Measurements from ENCODE around the gene CAPS2.

DNA sequence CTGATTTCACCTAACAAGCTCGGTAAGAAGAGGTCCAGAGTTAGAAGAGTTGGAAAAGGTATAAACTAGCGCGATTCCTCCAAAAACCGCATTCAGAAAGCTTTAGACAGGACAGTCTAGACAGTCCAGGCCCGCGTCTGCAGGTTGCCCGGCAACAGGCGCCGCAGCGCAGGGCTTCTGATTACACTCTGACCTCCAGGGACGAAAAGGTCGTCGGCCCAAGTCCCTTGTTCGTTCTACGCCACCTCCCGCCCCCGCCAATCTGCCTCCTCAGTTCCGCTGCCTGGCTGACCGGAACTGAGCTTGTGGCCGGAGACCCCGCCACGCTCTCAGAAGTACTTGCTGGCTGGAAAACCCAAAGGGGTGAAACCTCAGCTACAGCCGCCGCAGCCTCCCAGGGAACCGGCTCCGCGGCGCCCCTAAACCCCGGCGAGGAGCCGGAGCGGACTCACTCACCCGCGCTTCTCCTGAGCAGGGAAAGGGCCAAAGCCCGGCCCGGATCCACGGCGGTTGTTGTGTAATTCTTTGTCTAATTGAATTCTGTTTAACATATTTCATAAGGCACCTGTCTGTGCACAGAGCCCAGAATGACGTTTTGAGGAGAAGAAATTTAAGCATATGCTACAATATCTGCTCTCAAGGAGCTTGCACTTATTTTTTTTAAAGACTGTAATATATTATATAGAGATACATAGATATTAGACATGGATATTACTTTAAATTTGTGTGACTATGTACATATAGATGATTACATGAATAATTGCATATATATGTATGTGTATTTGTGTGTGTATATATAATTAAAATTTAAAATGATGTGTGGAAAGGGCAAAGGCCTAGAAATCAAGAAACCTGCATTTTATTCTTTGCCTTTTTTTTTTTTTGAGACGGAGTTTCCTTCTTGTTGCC is at the start of gene CAPS2:
- TF ChIP-seq, protein P1, sequence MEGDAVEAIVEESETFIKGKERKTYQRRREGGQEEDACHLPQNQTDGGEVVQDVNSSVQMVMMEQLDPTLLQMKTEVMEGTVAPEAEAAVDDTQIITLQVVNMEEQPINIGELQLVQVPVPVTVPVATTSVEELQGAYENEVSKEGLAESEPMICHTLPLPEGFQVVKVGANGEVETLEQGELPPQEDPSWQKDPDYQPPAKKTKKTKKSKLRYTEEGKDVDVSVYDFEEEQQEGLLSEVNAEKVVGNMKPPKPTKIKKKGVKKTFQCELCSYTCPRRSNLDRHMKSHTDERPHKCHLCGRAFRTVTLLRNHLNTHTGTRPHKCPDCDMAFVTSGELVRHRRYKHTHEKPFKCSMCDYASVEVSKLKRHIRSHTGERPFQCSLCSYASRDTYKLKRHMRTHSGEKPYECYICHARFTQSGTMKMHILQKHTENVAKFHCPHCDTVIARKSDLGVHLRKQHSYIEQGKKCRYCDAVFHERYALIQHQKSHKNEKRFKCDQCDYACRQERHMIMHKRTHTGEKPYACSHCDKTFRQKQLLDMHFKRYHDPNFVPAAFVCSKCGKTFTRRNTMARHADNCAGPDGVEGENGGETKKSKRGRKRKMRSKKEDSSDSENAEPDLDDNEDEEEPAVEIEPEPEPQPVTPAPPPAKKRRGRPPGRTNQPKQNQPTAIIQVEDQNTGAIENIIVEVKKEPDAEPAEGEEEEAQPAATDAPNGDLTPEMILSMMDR (optimal IDR thresholded peaks at IDR 0.05 in 1 of 3, IDR thresholded peaks at IDR 0.05 in 1 of 3, conservative IDR thresholded peaks at IDR 0.05 in 1 of 3; ENCODE audit: extremely low read depth in 1 of 3, insufficient read depth in 2 of 3, low read length in 3 of 3) = no peak
- no peak for TF ChIP-seq EZH2 (IDR thresholded peaks at IDR 0.05; ENCODE audit: low read length)
